ENCODE data around the gene ARF4. TPM values are rescaled to one million over a fixed set of nuclear protein-coding genes. Genes with fewer than 3 reads are reported as not detected.

The ARF4 gene
- polyA plus RNA-seq, 3 donors, result 60.2 to 229 (median 224) TPM

DNA sequence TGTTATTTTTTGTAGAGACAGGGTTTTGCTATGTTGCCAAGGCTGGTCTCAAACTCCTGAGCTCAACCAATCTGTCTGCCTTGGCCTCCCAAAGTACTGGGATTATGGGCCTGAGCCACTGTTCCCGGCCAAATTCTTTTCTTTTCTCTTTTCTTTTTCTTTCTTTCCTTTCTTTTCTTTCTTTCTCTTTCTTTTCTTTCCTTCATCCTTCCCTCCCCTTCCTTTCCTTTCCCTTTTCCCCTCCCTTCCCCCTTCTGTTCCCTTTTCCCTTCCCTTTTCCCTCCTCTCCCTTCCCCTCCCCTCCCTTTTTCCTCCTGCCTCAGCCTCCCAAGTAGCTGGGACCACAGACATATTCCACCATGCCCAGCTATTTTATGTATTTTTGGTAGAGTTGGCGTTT lies 3.1 kb upstream of the ARF4 start:
- Mint-ChIP-seq H3K4me3 (no peak overlapping the region), H3K4me1 (peaks cover 18% of the 10 kb centered on the region), H3K36me3 (peaks cover 13 to 23% of the 10 kb centered on the region in 2 donors), H3K9me3 (peaks cover 0 to 3% (median 0%) of the 10 kb centered on the region in 7 donors), H3K27ac (peak overlapping the region in 2 of 7 donors; percentile 21 to 62), H3K27me3 (ENCODE audit: low read depth in 3 of 3) (peaks cover 0 to 3% (median 0%) of the 10 kb centered on the region in 3 donors)
- intact Hi-C loops (cut with micrococcal nuclease), result no loop called here
- Histone ChIP-seq H3K9ac (ENCODE audit: insufficient read depth, low read length, poor library complexity, severe bottlenecking) (no peak overlapping the region), H4K20me1 (ENCODE audit: insufficient read depth, low read length) (peaks cover 17% of the 10 kb centered on the region), H2AFZ (ENCODE audit: insufficient read depth, low read depth, low read length, poor library complexity, severe bottlenecking) (no peak overlapping the region), H3K4me2 (replicated peaks; ENCODE audit: extremely low read depth, low read length, poor library complexity, severe bottlenecking) (no peak overlapping the region), H3K27ac (ENCODE audit: low read depth in 1 of 2, low read length in 2 of 2) (no peak overlapping the region), H3K27me3 (ENCODE audit: control insufficient read depth in 2 of 2, insufficient read depth in 2 of 2, low read length in 2 of 2) (no peaks in the 10 kb centered on the region), H3K9me3 (replicated peaks in 1 of 2; ENCODE audit: control insufficient read depth in 1 of 2, insufficient read depth in 1 of 2, low read length in 2 of 2) (no peaks in the 10 kb centered on the region), H3K4me1 (ENCODE audit: control insufficient read depth in 1 of 2, insufficient read depth in 2 of 2, low read length in 2 of 2) (peaks cover 17 to 24% of the 10 kb centered on the region in 2 donors), H3K36me3 (replicated peaks in 1 of 2; ENCODE audit: control insufficient read depth in 1 of 2, insufficient read depth in 2 of 2, low read length in 2 of 2) (peaks cover 0 to 3% of the 10 kb centered on the region in 2 donors), H3K79me2 (ENCODE audit: insufficient read depth, low read length) (peaks cover 30% of the 10 kb centered on the region), H3K4me3 (replicated peaks in 1 of 3; ENCODE audit: low read depth in 2 of 3, low read length in 3 of 3) (no peak overlapping the region)
- DNase-seq, result no peak
- WGBS (ENCODE audit: insufficient coverage), result 100% methylated on average over 1 of the region's 2 CpGs
- TF ChIP-seq, protein P1, sequence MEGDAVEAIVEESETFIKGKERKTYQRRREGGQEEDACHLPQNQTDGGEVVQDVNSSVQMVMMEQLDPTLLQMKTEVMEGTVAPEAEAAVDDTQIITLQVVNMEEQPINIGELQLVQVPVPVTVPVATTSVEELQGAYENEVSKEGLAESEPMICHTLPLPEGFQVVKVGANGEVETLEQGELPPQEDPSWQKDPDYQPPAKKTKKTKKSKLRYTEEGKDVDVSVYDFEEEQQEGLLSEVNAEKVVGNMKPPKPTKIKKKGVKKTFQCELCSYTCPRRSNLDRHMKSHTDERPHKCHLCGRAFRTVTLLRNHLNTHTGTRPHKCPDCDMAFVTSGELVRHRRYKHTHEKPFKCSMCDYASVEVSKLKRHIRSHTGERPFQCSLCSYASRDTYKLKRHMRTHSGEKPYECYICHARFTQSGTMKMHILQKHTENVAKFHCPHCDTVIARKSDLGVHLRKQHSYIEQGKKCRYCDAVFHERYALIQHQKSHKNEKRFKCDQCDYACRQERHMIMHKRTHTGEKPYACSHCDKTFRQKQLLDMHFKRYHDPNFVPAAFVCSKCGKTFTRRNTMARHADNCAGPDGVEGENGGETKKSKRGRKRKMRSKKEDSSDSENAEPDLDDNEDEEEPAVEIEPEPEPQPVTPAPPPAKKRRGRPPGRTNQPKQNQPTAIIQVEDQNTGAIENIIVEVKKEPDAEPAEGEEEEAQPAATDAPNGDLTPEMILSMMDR (IDR thresholded peaks at IDR 0.05), result no peak

DNA sequence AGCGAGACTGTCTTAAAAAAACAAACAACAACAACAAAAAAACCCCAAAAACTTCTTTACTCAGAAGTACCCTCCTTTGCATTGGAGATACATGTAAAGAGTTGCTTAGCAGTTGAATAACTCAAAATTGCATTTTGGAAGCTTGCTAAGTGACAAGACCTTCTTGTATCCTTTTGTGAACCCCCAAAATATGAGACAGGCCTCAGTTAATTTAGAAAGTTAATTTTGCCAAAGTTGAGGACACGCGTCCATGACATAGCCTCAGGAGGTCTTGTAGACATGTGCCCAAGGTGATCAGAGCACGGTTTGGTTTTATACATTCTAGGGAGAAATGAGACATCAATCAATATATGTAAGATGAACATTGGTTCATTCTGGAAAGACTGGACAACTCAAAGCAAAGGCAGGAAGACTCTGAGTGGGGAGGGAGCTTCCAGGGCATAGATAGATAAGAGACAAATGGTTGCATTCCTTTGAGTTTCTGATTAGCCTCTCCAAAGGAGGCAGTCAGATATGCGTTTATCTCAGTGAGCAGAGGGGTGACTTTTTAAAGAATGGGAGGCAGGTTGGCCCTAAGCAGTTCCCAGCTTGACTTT lies 1.7 kb upstream of the ARF4 start:
- WGBS (ENCODE audit: insufficient coverage), result 92% methylated on average over 4 of the region's 5 CpGs
- Histone ChIP-seq H3K9me3 (replicated peaks in 1 of 2; ENCODE audit: control insufficient read depth in 1 of 2, insufficient read depth in 1 of 2, low read length in 2 of 2) (no peaks in the 10 kb centered on the region), H3K4me1 (ENCODE audit: control insufficient read depth in 1 of 2, insufficient read depth in 2 of 2, low read length in 2 of 2) (peaks cover 20 to 31% of the 10 kb centered on the region in 2 donors), H3K27me3 (ENCODE audit: control insufficient read depth in 2 of 2, insufficient read depth in 2 of 2, low read length in 2 of 2) (no peaks in the 10 kb centered on the region), H4K20me1 (ENCODE audit: insufficient read depth, low read length) (peaks cover 31% of the 10 kb centered on the region), H2AFZ (ENCODE audit: insufficient read depth, low read depth, low read length, poor library complexity, severe bottlenecking) (peak overlapping the region; percentile 70), H3K36me3 (replicated peaks in 1 of 2; ENCODE audit: control insufficient read depth in 1 of 2, insufficient read depth in 2 of 2, low read length in 2 of 2) (no peaks in the 10 kb centered on the region), H3K79me2 (ENCODE audit: insufficient read depth, low read length) (peaks cover 44% of the 10 kb centered on the region), H3K4me3 (replicated peaks in 1 of 3; ENCODE audit: low read depth in 2 of 3, low read length in 3 of 3) (peak overlapping the region; percentile 67 to 97 (median 75)), H3K27ac (ENCODE audit: low read depth in 1 of 2, low read length in 2 of 2) (peak overlapping the region; percentile 97 to 99), H3K4me2 (replicated peaks; ENCODE audit: extremely low read depth, low read length, poor library complexity, severe bottlenecking) (peak overlapping the region; percentile 88), H3K9ac (ENCODE audit: insufficient read depth, low read length, poor library complexity, severe bottlenecking) (peak overlapping the region; percentile 83)
- Mint-ChIP-seq H3K27ac (peak overlapping the region; percentile 99 to 100 (median 100)), H3K27me3 (ENCODE audit: low read depth in 3 of 3) (peaks cover 0 to 3% (median 0%) of the 10 kb centered on the region in 3 donors), H3K9me3 (peaks cover 0 to 2% (median 0%) of the 10 kb centered on the region in 7 donors), H3K4me1 (peaks cover 30% of the 10 kb centered on the region), H3K36me3 (peaks cover 15 to 24% of the 10 kb centered on the region in 2 donors), H3K4me3 (peak overlapping the region; percentile 96 to 99)
- intact Hi-C loops (cut with micrococcal nuclease), result loop anchor here (5.0 to 10.0 kb wide), 4 partner anchors 42 to 158 kb away; partner anchors contain the start of genes DENND6A (in 1 of the 2), PDE12 (in 1 of the 2) and SLMAP (in 1 of the 2)
- no peak for DNase-seq
- TF ChIP-seq, protein P1 (IDR thresholded peaks at IDR 0.05), result no peak
